ENCODE data around the gene PPM1H.

GRCh38 chr12:62930546-62931425 lies 4.2 kb downstream of the PPM1H start:
- no peak for TF ChIP-seq POLR2A (IDR thresholded peaks at IDR 0.05; ENCODE audit: extremely low read depth, insufficient read length)
- TF ChIP-seq, protein P1, sequence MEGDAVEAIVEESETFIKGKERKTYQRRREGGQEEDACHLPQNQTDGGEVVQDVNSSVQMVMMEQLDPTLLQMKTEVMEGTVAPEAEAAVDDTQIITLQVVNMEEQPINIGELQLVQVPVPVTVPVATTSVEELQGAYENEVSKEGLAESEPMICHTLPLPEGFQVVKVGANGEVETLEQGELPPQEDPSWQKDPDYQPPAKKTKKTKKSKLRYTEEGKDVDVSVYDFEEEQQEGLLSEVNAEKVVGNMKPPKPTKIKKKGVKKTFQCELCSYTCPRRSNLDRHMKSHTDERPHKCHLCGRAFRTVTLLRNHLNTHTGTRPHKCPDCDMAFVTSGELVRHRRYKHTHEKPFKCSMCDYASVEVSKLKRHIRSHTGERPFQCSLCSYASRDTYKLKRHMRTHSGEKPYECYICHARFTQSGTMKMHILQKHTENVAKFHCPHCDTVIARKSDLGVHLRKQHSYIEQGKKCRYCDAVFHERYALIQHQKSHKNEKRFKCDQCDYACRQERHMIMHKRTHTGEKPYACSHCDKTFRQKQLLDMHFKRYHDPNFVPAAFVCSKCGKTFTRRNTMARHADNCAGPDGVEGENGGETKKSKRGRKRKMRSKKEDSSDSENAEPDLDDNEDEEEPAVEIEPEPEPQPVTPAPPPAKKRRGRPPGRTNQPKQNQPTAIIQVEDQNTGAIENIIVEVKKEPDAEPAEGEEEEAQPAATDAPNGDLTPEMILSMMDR (IDR thresholded peaks at IDR 0.05; ENCODE audit: low read depth, low read length) = no peak
